ENCODE results near the gene CHAT.

CHAT gene

GRCh38 chr10:49612513-49613164 is 1.2 kb upstream of the CHAT start:
- DNase-seq, result no peak

DNA sequence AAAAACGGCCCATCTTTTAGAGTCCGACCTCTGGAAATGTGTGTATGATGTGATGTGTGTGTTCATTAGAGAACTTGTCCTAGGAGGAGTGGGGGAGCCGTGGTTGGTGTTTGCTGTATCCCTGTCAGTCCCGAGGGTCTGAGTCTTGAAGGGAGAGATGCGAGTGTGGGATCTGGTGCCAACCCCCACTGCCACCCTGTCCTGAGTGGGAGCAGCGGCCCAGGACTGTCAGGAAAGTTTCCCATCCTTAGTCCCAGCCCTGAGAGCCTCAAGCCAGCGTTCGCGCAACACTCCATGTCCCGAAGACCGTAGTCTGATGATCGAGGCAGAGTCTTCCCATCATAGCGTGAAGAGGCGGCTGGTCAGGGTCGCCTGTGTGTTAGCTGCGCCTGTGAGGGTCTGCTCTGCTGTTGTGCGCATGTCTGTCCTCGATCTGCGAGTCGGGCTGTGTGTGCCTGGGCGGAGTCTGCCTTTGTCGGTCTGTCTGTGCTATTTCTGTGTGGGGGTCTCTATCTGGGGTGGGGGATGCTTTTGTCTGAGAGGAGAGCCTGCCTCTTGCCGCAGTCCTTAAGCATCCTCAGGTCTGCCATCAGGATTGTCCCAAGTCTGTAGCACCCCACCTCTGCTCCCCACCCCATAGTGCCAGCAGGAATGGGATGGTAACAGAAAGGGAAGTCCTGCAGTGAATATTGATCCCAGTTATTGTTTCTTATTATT is 514 bp upstream of the CHAT start:
- no peak for DNase-seq

DNA sequence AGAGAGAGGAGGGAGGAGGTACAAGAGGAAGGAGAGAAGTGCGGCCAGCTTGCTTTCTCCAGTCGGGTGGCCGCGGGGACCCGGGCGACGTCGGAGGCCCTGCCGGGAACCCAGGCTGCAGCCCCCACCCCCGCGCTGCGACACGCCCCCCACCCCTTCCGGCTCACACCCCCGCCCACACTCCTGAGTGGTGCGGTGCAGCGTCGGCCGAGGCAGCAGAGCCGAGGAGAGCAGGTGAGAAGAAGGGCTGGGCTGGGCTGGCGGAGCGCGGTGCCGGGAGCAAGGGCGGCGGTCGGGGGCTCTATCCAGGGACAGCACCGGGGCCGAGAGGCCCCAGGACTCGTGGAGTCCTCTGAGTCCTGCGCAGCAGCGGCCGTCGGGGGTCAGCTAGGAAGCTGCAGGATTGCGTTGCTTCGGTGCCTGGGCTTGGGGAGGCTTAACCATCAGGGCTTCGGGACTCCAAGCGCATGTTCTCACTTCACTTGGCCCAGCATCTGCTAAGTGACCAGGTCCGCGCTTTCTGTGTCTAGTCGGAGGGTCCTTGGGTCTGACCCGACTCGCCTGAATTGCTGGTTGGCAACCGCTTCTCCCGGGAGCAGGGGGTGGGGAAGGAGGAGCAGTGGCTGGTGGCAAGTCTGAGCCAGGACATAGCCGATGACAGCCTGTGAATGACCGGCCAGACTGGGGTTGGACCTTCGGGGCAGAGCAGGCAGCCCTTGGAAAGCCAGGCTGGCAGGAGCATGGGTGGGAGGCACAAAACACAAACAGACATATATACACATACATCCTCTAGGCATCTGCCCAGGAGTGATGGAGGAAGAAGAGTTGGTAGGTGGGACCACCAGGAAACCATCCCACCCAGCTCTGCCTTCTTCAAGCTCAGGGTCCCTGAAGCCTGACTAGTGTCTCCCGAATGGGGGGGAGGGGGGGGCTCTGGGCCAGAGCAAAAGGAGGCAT is 683 bp downstream of the CHAT start:
- no peak for DNase-seq

DNA sequence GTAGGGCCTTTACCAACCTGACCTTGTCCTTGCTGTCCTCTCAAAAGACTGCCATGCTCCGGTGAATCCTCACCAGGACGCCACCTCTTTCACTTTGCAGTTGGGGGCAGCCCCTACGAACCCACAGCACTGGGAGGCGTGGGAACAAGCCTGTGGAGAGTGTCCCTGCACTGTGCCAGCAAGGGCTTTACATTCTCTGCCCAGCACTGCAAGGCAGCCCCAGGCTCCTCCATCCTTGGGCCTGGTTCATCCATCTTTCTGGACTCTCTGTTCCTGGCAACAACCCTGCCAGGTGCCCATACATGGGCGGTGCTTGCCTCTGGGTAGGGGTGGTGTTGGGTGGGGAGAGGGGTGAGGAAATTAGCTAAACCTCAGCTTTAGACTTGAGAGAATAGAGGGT is 1.4 kb downstream of the CHAT start:
- no peak for DNase-seq

- DNase-seq, result no peak
Measured at GRCh38 chr10:49615721-49616120, 1.9 kb downstream of the CHAT start.

GRCh38 chr10:49616421-49617101 is 2.7 kb downstream of the CHAT start:
- DNase-seq, result no peak

- DNase-seq, result no peak
Measured at GRCh38 chr10:49617121-49618020, 3.5 kb downstream of the CHAT start.

GRCh38 chr10:49618821-49619220 is 5.0 kb downstream of the CHAT start:
- DNase-seq, result no peak

DNA sequence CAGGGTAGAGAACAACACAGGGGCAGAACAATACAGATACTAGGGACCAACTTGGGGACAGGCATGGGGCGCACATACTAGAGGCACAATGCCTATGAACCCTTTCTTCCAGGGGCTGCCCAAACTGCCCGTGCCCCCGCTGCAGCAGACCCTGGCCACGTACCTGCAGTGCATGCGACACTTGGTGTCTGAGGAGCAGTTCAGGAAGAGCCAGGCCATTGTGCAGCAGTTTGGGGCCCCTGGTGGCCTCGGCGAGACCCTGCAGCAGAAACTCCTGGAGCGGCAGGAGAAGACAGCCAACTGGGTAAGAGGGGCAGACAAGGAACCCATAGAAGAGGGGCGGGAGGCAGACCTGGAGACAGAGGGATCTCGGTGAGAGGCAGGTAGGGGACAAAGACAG is 5.8 kb downstream of the CHAT start:
- no peak for DNase-seq

GRCh38 chr10:49620286-49620810 is 6.5 kb downstream of the CHAT start:
- no peak for DNase-seq

DNA sequence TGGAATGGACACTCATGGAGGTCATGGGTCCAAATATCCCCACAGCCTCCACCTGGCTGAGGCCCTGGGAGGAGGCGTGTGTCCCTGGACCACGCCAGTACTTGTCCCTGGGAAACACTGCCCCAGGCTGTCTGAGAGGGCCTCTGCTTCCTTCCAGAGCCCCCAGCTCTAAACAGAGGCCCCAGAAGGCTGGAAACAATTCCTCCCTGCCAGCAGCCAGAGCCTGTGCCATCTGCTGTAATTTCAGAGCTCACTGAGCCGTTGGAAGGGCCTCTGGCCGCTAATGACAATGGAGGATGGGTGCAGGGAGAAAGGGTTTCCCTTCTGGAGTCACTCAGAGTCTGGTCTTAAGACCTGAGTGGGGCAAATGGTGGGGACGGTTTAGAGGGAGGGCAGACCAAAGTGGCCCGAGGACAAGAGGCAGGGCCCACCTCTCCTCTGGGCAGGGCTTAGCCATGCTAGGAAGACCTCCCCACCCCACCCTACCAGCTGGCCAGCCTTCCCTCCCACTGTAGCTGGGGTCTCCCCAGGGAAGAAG is 7.1 kb downstream of the CHAT start:
- no peak for DNase-seq

DNA sequence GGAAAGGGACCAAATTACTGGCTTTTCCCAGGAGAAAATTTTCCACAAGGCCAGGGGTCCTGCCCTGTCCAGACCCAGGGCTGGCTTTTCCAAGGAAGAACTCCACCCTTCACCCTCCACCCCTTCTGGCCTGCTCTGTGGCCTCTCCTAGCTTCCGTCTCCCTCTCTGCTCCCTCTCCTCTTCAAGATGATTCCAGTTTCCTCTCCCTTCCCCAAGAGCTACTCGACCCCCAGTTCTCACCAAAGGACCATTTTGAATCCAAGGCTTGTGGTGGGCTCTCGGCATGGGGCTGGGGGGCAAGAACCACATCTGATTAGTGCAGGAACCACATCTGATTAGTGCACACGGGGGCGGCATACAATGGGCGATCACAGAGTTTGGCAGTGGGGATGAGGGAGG is 7.7 kb downstream of the CHAT start:
- DNase-seq, result no peak

GRCh38 chr10:49622426-49623425 is 8.9 kb downstream of the CHAT start:
- DNase-seq, result no peak

GRCh38 chr10:49624629-49625028 is 10.8 kb downstream of the CHAT start:
- no peak for DNase-seq

DNA sequence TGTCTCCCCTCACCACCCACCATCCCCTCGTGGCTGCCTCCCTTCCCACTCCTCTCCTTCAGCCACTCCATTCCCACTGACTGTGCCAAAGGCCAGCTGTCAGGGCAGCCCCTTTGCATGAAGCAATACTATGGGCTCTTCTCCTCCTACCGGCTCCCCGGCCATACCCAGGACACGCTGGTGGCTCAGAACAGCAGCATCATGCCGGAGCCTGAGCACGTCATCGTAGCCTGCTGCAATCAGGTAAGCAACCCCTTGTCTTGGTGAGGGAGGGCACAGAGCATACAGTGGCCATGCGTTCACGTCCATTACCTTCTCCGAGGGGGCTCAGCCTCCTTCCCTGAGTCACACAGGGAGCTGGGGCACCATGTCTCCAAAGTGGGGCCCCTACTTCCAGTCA is 11.6 kb downstream of the CHAT start:
- DNase-seq, result no peak

DNA sequence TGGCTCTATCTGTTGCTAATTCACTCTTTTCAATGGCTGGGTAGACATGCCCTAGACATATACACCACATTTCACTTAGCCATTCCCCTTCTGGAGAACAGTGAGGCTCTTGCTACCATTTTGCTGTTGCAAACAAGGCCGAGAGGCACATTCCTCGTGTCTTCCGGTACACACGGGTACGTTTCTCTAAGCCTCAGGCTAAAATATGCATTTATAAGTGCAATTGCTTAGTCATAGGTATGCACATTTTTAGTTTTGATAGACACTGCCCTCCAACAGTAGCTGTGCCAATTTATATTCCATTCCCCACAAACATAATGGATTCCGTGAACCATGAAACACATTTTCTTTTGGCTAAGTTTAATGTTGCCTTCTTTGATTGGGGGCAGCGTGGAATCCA is 13.2 kb downstream of the CHAT start:
- DNase-seq, result no peak

DNA sequence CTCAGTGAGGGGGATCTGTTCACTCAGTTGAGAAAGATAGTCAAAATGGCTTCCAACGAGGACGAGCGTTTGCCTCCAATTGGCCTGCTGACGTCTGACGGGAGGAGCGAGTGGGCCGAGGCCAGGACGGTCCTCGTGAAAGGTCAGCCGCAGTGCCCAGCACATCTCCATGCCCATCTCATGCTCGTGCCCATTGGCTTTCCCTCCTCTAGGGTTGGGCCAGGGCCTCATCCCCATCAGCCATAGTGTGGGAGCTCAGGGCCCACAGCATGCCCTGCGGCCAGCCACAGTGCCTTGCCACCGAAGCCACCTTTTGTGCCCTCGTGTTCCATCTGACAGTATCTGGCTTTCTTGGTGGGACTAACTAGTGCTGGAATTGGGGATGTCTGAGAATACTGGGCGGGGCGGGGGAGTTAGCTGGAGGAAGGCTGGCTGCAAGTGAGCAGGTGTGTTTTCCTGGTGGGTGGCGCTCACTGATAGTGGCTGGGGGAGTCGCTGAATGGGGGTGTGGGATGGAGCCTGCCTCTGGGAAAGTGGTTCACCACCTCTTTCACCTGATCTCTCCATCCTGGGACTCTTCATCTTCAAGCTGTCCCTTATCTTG is 13.9 kb downstream of the CHAT start:
- DNase-seq, result no peak

GRCh38 chr10:49628599-49628998 is 14.8 kb downstream of the CHAT start:
- DNase-seq, result no peak

DNA sequence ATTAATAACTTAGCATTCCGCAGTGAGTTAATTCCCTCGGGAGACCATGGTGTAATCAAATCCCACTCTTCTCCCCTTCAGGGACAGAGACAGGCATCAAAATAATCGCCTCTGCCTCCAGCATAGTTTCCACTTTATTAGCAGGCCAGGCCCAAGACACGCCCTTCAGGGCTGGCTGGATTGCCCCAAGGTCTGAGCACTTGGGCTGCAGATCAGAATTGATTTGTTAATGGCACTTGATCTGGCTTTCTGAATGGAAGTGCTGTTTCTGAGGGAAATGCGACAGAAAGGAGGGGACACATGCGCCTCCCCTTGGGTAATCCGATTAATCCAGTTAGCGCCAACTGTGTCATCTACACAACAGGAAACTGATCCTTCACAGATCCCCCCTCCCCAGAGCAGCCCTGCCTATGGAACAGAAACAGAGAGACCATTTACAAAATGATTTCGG is 15.6 kb downstream of the CHAT start:
- no peak for DNase-seq

GRCh38 chr10:49631975-49632374 is 18.1 kb downstream of the CHAT start:
- no peak for DNase-seq
